MM.1S (cell line): ENCODE data around the gene UBC.
"Not testable (repeated sequence)": the region's sequence is repeated elsewhere in the genome, so short reads cannot be mapped to it uniquely, and the experiment has no call there.

Experiments
- DNase-seq: peaks from one replicate; pipeline ENCODE4 v3.0.0-alpha.2; 2015
- H2AFZ ChIP-seq: fragments of 300-600 bp; sonication (generic); 2 replicates; pipeline ENCODE4 v1.6.0; 2016; ENCODE audit warnings: antibody characterized with exemption, low read length
- H3F3A ChIP-seq: fragments of 300-600 bp; sonication (generic); 2 replicates; pipeline ENCODE4 v1.6.1; 2016; ENCODE audit warnings: mild to moderate bottlenecking, antibody characterized with exemption, low read length, moderate library complexity, mixed read lengths; ENCODE audit not compliant: insufficient read depth
- H3K27ac ChIP-seq: fragments of 300-600 bp; sonication (generic); 2 replicates; pipeline ENCODE4 v1.5.1; 2016; ENCODE audit warnings: mild to moderate bottlenecking, low read length
- H3K27me3 ChIP-seq: fragments of 300-600 bp; sonication (generic); replicated peaks from 2 replicates; pipeline ENCODE4 v1.6.0; 2016; ENCODE audit warnings: low read length; ENCODE audit not compliant: insufficient read depth
- H3K36me3 ChIP-seq: fragments of 300-600 bp; sonication (generic); replicated peaks from 2 replicates; pipeline ENCODE4 v1.6.1; 2016; ENCODE audit warnings: mild to moderate bottlenecking, low read length, mixed read lengths; ENCODE audit not compliant: insufficient read depth
- H3K4me1 ChIP-seq: fragments of 300-600 bp; sonication (generic); 2 replicates; pipeline ENCODE4 v1.6.1; 2016; ENCODE audit warnings: low read length, mixed read lengths
- H3K4me2 ChIP-seq: fragments of 300-600 bp; sonication (generic); 2 replicates; pipeline ENCODE4 v1.6.0; 2016; ENCODE audit warnings: low read depth, low read length
- H3K4me3 ChIP-seq: fragments of 300-600 bp; sonication (generic); 2 replicates; pipeline ENCODE4 v1.5.1; 2016; ENCODE audit warnings: low read length, mixed read lengths
- H3K79me2 ChIP-seq: fragments of 300-600 bp; sonication (generic); 2 replicates; pipeline ENCODE4 v1.6.1; 2016; ENCODE audit warnings: mixed run types, low read length, mixed read lengths
- H3K9ac ChIP-seq: fragments of 300-600 bp; sonication (generic); 2 replicates; pipeline ENCODE4 v1.6.1; 2016; ENCODE audit warnings: low read length, mixed read lengths
- H3K9me2 ChIP-seq: fragments of 300-600 bp; sonication (generic); replicated peaks from 2 replicates; pipeline ENCODE4 v1.6.1; 2016; ENCODE audit warnings: mild to moderate bottlenecking, low read length, mixed read lengths; ENCODE audit not compliant: insufficient read depth
- H3K9me3 ChIP-seq: fragments of 300-600 bp; sonication (generic); replicated peaks from 2 replicates; pipeline ENCODE4 v1.6.1; 2016; ENCODE audit warnings: mild to moderate bottlenecking, low read length, mixed read lengths; ENCODE audit not compliant: insufficient read depth
- H4K20me1 ChIP-seq: fragments of 300-600 bp; sonication (generic); 2 replicates; pipeline ENCODE4 v1.6.1; 2016; ENCODE audit warnings: mild to moderate bottlenecking, low read length, moderate library complexity, mixed read lengths; ENCODE audit not compliant: insufficient read depth
- CTCF ChIP-seq: fragments of 300-600 bp; sonication (generic); IDR thresholded peaks from 2 replicates; pipeline ENCODE4 v1.5.1; 2016; ENCODE audit warnings: antibody characterized with exemption, low read length, mixed read lengths
- EZH2 ChIP-seq: fragments of 300-600 bp; sonication (generic); optimal IDR thresholded peaks from 2 replicates; pipeline ENCODE3; 2017; ENCODE audit warnings: low read depth, mild to moderate bottlenecking, antibody characterized with exemption, low read length, mixed read lengths
- EZH2phosphoT487 ChIP-seq: fragments of 300-600 bp; sonication (generic); IDR thresholded peaks from 2 replicates; pipeline ENCODE4 v1.6.1; 2018; ENCODE audit warnings: antibody characterized with exemption, low read length

UBC gene

DNA sequence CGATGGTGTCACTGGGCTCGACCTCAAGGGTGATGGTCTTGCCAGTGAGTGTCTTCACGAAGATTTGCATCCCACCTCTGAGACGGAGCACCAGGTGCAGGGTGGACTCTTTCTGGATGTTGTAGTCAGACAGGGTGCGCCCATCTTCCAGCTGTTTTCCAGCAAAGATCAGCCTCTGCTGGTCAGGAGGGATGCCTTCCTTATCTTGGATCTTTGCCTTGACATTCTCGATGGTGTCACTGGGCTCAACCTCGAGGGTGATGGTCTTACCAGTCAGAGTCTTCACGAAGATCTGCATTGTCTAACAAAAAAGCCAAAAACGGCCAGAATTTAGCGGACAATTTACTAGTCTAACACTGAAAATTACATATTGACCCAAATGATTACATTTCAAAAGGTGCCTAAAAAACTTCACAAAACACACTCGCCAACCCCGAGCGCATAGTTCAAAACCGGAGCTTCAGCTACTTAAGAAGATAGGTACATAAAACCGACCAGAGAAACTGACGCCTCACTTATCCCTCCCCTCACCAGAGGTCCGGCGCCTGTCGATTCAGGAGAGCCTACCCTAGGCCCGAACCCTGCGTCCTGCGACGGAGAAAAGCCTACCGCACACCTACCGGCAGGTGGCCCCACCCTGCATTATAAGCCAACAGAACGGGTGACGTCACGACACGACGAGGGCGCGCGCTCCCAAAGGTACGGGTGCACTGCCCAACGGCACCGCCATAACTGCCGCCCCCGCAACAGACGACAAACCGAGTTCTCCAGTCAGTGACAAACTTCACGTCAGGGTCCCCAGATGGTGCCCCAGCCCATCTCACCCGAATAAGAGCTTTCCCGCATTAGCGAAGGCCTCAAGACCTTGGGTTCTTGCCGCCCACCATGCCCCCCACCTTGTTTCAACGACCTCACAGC lies 717 bp downstream of the UBC start:
- H3K4me2 ChIP-seq: peak overlapping the region; percentile 66
- TF ChIP-seq EZH2phosphoT487: no peak
- TF ChIP-seq CTCF: peak; percentile 34
- no peak for TF ChIP-seq EZH2
- H2AFZ ChIP-seq: no peak overlapping the region
- H3K36me3 ChIP-seq: no peaks in the 10 kb centered on the region
- H4K20me1 ChIP-seq: peaks cover 31% of the 10 kb centered on the region
- peak overlapping the region; percentile 100 for H3K27ac ChIP-seq
- no peaks in the 10 kb centered on the region for H3K9me3 ChIP-seq
- H3K79me2 ChIP-seq: peaks cover 41% of the 10 kb centered on the region
- peak overlapping the region; percentile 91 for H3K4me3 ChIP-seq
- H3F3A ChIP-seq: peaks cover 67% of the 10 kb centered on the region
- no peaks in the 10 kb centered on the region for H3K9me2 ChIP-seq
- H3K9ac ChIP-seq: peak overlapping the region; percentile 99
- peak; percentile 79 for DNase-seq
- peaks cover 18% of the 10 kb centered on the region; the same call in 1 of the 2 replicates for H3K4me1 ChIP-seq
- H3K27me3 ChIP-seq: no peaks in the 10 kb centered on the region

- H3K9me2 ChIP-seq, H2AFZ ChIP-seq, H3K4me3 ChIP-seq, H3K9ac ChIP-seq, DNase-seq, H3K9me3 ChIP-seq, H3K4me1 ChIP-seq, H3K36me3 ChIP-seq, H3K27me3 ChIP-seq, H3K27ac ChIP-seq: not testable (repeated sequence)
- H3K4me2 ChIP-seq: peak overlapping the region; percentile 18; the same call in 1 of the 2 replicates
- H3F3A ChIP-seq: peaks cover 56% of the 10 kb centered on the region
- peaks cover 41% of the 10 kb centered on the region for H3K79me2 ChIP-seq
- peaks cover 31% of the 10 kb centered on the region for H4K20me1 ChIP-seq
These were observed 1.7 kb downstream of the UBC start for GRCh38 chr12:124912529-124913287.

GRCh38 chr12:124911521-124911920 lies 2.9 kb downstream of the UBC start:
- H3K9ac ChIP-seq, H2AFZ ChIP-seq, H3K27me3 ChIP-seq, H3K27ac ChIP-seq, DNase-seq, H3K9me2 ChIP-seq, H3K4me1 ChIP-seq, H3K9me3 ChIP-seq, H3K4me3 ChIP-seq, H3K4me2 ChIP-seq, H3K36me3 ChIP-seq: not testable (repeated sequence)
- peaks cover 49% of the 10 kb centered on the region for H3F3A ChIP-seq
- peaks cover 31% of the 10 kb centered on the region for H4K20me1 ChIP-seq
- peaks cover 41% of the 10 kb centered on the region for H3K79me2 ChIP-seq

- no peak for TF ChIP-seq CTCF
- no peak for TF ChIP-seq EZH2
- TF ChIP-seq EZH2phosphoT487: no peak
- no peak for DNase-seq
- Histone ChIP-seq H3K4me1 (no peaks in the 10 kb centered on the region), H3K27ac (no peak overlapping the region), H2AFZ (no peak overlapping the region), H3K4me3 (no peak overlapping the region), H3K4me2 (no peak overlapping the region), H3K79me2 (peaks cover 39% of the 10 kb centered on the region), H3K9ac (no peak overlapping the region), H4K20me1 (peaks cover 31% of the 10 kb centered on the region), H3F3A (peaks cover 42% of the 10 kb centered on the region), H3K27me3 (no peaks in the 10 kb centered on the region), H3K9me3 (no peaks in the 10 kb centered on the region), H3K36me3 (no peaks in the 10 kb centered on the region), H3K9me2 (no peaks in the 10 kb centered on the region)
These were observed 3.6 kb downstream of the UBC start for GRCh38 chr12:124910561-124911478.
